ENCODE data around the gene SUPT3H.
"Not testable (repeated sequence)": the region's sequence is repeated elsewhere in the genome, so short reads cannot be mapped to it uniquely, and the experiment has no call there.

The SUPT3H gene

DNA sequence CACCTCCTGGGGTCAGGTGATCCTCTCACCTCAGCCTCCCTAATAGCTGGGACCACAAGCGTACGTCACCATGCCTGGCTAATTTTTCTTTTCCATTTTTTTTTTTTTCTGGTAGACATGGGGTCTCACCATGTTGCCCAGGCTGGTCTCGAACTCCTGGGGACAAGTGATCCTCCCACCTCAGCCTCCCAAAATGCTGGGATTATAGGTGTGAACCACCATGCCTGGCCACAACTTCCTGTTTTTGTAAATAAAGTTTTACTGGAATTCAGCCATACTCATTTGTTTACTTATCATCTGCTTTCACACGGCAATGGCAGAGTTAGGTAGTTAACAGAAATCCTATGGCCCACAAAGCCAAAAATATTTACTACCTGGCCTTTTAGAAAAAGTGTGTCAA, 57.4 kb downstream of the SUPT3H start:
- DNase-seq: no peak

DNA sequence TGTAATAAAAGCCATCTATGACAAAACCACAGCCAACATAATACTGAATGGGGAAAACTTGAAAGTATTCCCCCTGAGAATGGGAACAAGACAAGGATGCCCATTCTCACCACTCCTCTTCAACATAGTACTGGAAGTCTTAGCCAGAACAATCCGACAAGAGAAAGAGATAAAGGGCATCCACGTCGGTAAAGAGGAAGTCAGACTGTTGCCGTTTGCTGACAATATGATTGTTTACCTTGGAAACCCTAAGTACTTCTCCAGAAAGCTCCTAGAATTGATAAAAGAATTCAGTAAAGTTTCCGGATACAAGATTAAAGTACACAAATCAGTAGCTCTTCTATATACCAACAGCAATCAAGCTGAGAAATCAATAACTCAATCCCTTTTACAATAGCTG, 63.6 kb downstream of the SUPT3H start:
- DNase-seq: no peak

DNA sequence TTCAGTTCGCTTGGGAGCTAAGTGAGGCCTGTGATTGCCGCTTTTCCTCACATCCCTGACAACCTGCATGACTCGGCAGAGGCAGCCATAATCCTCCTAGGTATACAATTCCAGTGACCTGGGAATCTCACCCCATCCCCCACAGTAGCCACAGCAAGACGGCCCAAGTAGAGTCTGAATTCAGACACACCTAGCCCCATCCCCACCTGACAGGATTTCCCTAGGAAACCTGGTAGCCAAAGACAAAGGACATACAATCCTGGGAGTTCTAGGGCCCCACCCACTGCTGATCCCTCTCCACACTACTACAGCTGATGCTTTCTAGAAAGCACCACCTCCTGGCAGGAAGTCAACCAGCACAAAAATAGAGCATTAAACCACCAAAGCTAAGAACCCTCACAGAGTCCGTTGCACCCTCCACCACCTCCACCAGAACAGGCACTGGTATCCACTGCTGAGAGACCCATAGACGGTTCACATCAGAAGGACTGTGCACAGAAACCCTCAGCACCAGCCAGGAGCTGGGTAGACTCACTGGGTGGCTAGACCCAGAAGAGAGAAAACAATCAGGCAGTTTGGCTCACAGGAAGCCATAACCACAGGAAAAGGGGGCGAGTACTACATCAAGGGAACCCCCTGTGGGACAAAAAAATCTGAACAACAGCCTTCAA, 67.5 kb downstream of the SUPT3H start:
- DNase-seq: no peak

DNA sequence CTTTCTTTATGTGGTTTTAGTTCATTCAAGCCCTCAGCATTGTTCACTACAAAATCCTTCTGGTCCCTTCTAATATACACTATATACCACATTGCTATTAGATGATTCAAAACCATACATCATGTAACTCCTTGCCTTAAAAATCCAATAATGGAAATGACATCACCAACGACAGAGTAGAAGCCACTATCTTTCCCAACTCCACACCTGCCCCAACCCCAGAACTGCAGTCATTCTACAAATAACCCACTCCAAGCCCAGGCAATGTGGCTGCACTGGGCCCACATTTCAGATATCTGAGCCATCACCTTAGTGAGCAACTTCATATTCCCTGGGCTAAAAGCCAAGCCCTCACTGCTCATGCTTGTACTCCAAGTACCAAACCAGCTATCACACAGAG, 72.2 kb downstream of the SUPT3H start:
- no peak for DNase-seq

DNA sequence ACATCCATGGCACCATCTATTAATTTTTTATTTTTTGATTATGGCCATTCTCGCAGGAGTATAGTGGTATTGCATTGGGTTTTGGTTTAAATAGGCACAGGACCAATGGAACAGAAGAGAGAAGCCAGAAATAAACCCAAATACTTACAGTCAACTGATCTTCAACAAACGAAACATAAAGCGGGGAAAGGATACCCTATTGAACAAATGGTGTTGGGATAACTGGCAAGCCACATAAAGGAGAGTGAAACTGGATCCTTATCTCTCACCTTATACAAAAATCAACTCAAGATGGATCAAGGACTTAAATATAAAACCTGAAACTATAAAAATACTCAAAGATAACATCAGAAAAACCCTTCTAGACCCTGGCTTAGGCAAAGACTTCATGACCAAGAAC, 74.9 kb downstream of the SUPT3H start:
- no peak for DNase-seq

DNA sequence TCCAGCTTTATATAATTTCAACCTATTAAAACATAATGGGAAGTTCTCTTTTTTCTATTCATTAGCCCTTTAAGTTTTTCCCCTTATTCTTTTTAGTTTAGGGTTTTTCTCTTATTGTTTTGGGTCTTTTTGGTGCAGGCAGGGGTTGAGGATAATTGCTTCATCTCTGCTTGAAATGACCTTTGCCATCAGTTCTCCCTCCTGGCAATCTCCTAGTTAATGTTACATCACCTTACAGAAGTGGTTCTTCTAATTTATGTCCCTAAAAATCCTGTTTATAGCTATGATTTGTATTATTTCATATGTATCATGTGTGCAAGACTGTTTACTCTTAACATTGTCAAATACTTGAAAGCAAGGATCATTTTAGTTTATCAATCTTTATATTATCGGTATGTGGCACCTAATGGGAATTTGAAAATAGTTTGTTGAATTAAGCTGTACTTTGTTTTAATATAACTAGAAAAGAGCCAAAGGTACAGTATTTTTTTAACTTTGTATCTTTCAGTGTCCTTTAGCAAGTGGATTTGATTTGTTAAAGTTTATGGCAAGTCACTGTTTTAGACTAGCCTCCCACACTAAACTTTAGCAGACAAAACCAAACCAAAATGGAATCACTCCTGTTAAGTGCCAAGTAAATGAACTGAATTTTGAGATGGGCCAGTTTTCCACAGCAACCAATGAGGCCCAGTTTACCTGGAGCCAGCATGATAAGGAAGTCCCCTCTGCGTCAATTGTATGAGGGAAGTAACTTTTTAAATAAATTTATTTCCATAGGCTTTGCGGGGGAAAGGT, 76.2 kb downstream of the SUPT3H start:
- no peak for DNase-seq

DNA sequence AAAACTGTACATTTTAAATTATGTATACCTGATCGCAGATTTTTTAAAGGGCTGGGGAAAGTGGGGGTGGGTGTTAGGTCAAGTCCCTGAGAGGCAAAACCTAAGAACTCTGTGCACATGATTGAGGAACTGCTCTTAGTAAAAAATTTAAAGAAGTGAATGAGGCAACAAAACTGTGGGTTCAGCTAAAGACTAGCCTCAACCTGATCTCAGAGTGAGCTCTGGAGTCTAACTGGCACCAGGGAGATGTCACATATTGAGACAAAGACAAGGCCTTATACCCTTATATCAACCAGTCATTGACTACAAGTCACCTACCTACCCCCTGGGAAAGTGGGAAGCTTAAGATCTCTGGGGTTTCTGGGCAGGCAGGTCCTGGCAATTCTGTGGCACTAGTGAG, 77.0 kb downstream of the SUPT3H start:
- no peak for DNase-seq

DNA sequence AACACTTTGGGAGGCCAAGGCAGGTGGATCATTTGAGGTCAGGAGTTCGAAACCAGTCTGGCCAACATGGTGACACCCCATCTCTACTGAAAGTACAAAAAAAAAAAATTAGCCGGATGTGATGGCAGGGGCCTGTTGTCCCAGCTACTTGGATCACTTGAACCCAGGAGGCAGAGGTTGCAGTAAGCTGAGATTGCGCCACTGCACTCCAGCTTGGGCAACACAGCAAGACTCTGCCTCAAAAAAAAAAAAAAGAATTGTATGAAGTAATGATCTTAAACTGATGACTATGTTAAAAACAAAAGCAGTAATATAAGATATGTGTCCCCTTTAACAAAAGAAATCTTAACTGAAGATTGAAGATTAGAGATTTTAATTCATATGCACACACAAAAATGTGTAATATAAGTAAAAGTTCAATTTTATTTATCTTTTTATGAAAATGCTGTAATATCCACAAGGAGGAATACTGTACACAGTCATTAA, 78.6 kb downstream of the SUPT3H start:
- DNase-seq: no peak

DNA sequence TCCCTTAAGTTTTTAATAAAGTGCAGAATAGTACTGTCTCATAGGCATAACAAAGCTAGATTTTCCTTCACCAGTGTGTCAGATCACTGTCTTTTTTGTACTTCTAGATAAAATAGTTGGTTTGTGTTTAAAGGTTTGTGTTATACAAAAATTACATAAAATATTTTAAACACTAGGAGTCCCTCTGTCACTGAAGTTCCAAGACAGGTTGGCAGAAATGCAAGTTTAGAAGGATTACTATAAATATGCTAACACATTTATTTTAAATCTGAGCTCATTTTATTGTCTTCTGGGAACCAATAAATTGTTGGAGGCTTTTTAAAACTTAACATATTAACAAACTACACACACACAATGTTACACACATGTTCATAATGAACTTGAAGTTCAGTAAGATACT, 80.4 kb downstream of the SUPT3H start:
- DNase-seq: no peak

DNA sequence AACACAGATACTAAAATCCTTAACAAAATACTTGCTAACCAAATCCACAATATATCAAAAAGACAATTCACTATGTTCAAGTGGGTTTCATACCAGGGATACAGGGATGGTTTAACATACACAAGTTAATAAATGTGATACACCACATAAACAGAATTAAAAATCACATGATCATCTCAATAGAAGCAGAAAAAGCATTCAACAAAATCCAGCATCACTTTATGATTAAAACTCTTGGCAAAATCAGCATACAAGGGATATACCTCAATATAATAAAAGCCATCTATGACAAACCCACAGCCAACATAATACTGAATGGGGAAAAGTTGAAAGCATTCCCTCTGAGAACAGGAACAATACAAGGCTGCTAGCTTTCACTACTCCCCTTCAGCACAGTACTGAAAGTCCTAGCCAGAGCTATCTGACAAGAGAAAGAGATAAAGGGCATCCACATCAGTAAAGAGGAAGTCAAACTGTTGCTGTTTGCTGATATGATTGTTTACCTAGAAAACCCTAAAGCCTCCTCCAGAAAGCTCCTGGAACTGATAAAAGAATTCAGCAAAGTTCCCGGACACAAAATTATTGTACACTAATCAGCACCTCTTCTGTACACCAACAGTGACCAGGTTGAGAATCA, 83.6 kb downstream of the SUPT3H start:
- DNase-seq: not testable (repeated sequence)

DNA sequence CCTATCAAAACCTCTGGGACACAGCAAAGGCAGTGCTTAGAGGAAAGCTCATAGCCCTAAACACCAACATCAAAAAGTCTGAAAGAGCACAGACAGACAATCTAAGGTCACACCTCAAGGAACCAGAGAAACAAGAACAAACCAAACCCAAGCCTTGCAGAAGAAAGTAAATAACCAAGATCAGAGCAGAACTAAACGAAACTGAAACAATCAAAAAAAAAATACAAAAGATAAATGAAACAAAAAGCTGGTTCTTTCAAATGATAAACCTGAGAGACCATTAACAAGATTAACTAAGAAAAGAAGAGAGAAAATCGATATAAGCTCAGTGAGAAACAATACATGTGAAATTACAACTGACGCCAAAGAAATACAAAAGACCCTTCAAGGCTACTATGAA, 84.4 kb downstream of the SUPT3H start:
- DNase-seq: no peak

DNA sequence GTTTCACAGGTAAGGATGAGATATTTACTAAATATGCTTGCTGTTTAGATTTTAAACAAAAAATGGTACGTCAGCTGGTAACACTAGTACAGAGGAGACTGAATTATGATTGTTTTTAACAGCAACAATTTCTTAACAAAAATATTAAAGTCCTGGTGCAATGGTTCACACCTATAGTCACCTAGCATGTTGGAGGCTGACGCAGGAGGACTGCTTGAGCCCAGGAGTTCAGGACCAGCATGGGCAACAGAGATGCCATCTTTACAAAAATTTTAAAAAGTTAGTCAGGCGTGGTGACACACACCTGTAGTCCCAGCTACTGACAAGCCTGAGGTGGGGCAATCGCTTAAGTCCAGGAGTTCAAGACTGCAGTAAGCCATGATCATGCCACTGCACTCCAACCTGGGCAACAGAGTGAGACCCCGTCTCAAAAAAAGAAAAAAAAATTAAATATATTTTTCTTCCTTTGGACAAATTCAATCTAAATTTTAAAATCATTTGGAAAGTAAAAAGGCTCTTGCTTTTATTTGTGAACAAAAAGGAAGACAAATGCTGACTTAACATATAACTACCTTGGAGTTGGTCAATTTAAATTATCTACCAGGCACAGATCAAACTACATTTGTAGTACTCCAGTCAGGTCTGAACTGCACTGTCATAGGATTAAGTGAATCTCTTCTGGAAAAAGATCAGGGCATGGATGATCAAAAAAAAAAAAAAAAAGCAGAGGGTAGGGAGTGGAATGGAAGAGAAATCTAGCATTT, 87.8 kb downstream of the SUPT3H start:
- no peak for DNase-seq

DNA sequence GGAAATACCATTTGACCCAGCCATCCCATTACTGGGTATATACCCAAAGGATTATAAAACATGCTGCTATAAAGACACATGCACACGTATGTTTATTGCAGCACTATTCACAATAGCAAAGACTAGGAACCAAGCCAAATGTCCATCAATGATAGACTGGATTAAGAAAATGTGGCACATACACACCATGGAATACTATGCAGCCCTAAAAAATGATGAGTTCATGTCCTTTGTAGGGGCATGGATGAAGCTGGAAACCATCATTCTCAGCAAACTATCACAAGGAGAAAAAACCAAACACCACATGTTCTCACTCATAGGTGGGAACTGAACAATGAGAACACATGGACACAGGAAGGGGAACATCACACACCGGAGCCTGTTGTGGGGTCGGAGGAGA, 91.0 kb downstream of the SUPT3H start:
- DNase-seq: not testable (repeated sequence)

DNA sequence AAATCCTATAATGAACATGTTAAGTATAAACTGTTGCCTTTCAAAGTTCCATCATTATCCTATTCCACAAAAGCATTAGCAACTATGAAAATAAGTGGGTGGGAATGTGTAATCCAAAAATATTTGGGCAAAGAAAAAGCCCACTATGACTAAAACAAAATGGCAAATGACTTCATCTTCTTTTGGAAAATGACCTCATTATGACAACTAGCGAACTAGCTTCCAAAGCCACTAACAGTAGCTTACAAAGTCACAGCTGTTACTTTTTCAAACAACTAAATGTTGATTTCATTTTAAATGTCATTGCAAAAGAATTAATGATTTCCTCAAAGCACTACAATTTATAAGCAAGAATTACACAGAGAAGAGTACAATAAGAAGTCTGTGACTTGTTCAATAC, 99.4 kb downstream of the SUPT3H start:
- DNase-seq: no peak

DNA sequence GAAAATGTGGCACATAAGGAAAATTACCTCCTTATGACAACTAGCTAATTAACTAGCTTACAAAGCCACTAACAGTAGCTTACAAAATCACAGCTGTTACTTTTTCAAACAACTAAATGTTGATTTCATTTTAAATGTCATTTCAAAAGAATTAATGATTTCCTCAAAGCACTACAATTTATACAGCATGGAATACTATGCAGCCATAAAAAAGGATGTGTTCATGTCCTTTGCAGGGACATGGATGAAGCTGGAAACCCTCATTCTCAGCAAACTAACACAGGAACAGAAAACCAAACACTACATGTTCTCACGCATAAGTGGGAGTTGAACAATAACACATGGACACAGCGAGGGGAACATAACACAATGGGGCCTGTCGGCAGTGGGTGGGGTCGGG, 100.0 kb downstream of the SUPT3H start:
- DNase-seq: not testable (repeated sequence)

DNA sequence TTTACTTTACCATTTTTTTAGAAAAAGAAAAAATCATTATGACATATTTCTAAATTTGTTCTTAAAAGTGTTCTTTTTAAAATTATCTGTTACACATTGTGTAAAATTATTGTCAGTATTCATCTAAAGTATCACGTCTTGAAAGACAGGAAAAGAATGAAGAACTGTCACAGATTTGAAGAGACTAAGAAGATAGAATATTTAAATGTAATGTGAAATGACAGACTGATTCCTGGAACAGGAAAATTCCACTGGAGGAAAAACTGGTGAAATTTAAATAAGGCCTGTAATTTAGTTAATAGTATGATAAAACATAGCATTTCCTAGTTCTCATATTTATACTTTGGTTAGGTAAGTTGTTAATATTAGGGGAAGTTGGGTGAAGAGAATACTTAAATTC, 102.4 kb downstream of the SUPT3H start:
- DNase-seq: no peak

DNA sequence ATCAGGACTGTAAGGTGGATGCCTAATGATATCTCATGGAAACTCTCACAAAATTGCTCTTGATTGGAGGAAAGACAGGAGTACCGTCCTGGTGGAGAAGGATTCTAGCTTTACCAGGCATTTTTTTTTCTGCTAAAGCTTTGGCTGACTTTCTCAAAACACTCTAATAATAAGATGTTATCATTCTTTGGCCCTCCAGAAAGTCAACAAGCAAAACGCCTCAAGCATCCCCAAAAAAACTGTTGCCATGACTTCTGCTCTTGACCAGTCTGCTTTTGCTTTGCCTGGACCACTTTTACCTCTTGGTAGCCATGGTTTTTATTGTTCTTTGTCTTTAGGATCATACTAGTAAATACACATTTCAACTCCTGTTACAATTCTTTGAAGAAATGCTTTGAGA, 105.1 kb downstream of the SUPT3H start:
- DNase-seq: no peak

DNA sequence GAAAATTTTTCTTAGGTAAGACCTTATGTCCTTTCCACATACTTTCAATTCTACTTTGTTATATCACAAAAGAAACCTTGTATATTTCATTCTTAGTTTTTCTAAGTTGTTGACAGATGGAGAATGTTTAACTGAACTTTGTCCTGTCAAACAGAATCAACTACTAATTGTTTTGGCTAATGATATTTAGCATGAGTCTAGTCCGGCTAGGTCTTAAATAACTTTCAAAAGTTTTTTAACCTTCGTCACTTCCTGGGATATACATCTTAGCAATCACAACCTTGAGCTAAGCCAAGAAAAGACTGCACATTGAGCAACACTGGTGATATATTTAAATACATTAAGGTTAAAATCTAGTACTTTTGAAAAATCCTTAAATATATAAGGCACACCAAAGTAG, 112.5 kb downstream of the SUPT3H start:
- no peak for DNase-seq

DNA sequence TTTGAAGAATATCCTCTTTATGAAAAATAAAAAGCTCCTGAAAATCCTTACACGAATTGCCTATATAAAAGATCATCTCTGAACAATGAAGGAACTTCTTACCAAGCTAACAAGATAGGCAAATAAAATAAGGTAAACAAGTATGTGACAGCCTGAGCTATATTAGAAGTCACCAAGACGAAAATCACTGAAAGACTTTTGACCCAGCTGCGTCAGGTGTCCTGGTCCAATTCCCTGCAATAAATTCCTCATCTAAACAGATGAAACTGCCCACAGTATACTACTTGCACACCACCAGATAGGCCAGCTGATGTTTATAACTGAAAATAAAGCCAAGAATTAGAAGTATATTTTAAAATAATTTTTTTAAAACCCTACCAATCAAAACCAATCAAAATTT, 117.0 kb downstream of the SUPT3H start:
- no peak for DNase-seq

DNA sequence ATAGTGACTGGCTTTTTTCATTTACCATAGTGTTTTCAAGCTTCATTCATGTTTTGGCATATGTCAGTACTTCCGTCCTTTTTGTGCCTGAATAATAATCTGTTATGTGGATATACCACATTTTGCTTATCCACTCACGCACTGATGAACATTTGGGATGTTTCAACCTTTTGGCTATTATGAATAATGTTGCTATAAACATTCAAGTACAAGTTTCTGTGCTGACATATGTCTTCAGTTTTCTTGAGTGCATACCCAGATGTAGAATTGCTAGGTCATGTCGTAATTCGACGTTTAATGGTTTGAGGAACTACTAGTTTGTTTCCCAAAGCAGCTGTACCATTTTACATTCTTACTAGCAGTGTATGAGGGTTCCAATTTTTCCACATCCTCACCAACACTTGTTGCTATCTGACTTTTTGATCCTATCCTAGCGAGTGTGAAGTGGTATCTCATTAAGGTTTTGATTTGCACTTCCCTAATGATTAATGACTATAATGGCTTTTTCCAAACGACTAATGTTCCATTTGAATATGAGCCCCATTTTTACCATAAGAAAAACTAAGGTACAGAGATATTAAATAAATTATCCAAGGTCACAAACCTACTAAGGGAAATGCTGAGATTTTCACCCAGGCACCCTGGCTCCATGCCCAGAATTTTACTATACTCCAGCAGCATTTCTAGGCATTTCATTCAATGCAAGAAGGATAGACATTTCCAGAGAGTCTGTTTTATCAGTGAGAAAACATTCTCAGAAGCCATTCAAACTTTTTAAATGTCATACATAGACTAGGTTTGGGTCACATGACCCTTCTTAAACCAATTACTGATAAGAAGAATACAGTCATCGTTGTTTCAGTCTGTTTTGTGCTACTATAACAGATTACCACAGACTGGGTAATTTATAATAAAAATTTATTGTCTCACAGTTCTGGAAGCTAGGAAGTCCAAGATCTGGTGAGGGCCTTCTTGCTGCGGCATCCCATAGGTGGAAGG, 120.7 kb downstream of the SUPT3H start:
- DNase-seq: no peak

DNA sequence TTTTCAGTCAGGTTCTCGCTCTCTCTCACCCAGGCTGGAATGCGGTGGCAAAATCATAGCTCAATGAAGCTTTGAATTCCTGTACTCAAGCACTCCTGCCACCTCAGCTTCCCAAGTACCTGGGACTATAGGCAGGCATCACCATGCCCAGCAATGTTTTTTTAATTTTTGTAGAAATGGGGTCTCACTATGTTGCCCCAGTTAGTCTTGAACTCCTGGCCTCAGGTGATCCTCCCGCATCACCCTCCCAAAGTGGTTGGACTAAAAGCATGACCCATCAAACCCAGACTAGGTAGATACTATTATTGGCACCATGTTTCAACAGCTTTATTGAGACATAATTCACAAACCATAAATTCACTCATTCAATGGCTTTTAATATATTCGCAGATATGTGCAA, 122.3 kb downstream of the SUPT3H start:
- no peak for DNase-seq

DNA sequence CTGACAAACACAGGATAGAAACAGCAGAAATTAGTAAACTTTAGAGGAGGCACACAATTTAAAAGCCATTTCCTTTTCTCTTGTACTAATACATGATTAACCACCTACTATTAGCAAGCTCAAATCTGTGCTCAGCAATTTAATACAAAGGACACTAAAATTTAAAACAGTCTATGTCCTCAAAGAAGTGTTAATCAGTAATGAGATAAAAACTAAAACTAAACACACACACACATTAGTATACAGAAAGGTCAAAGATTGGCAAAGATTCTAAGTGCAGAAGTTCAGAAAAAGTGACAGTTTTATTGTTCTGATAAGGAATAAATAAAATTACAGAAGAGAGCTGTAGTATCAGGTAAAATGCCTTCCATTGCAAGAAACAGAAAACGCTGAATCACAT, 123.5 kb downstream of the SUPT3H start:
- DNase-seq: no peak
